Keratinocyte (primary cell): ENCODE data around the gene FBH1. TPM values are rescaled to one million over a fixed set of nuclear protein-coding genes. Genes with fewer than 3 reads are reported as not detected.

ENCODE experiments used
- DNase-seq: peaks from one replicate; pipeline ENCODE4 v3.0.0-alpha.2; 2011; ENCODE audit warnings: low read depth, missing footprints, low spot score
- FAIRE-seq: peaks from 2 replicates; lab custom pipeline; 2011; peaks lifted over from hg19 to GRCh38; lab: Jason Lieb, UNC
- H2AFZ ChIP-seq: 2 replicates; pipeline ENCODE4 v1.6.0; 2012; ENCODE audit warnings: low read length, control low read depth, inconsistent platforms; ENCODE audit not compliant: control insufficient read depth
- H3K27ac ChIP-seq: 2 replicates; pipeline ENCODE4 v1.5.1; 2011; ENCODE audit warnings: low read length; ENCODE audit not compliant: control insufficient read depth, insufficient read depth
- H3K27me3 ChIP-seq: 3 replicates; pipeline ENCODE4 v1.6.0; 2011; ENCODE audit warnings: low read length; ENCODE audit not compliant: control insufficient read depth, insufficient read depth; ENCODE audit errors: extremely low read depth
- H3K36me3 ChIP-seq, 2 experiments: 2 replicates in 1 of 2; 3 replicates in 1 of 2; pipeline ENCODE4 v1.5.1; 2011; ENCODE audit warnings: low read length in 2 of 2, mild to moderate bottlenecking in 1 of 2; ENCODE audit not compliant: control insufficient read depth in 2 of 2, insufficient read depth in 2 of 2; ENCODE audit errors: extremely low read depth in 1 of 2
- H3K4me1 ChIP-seq: 3 replicates; pipeline ENCODE4 v1.5.1; 2011; ENCODE audit warnings: low read length; ENCODE audit not compliant: control insufficient read depth, insufficient read depth; ENCODE audit errors: extremely low read depth
- H3K4me2 ChIP-seq: 3 replicates; pipeline ENCODE4 v1.6.0; 2011; ENCODE audit warnings: low read depth, low read length; ENCODE audit not compliant: control insufficient read depth, insufficient read depth; ENCODE audit errors: extremely low read depth
- H3K4me3 ChIP-seq, 3 experiments: fragments of 200-600 bp in 1 of 3; sonication (generic) in 1 of 3; 2 replicates in 2 of 3; 3 replicates in 1 of 3; pipeline ENCODE4 v1.5.1; 2011 to 2016; ENCODE audit warnings: low read length in 3 of 3, mild to moderate bottlenecking in 3 of 3, control low read depth in 2 of 3, inconsistent platforms in 1 of 3, low read depth in 1 of 3, mixed read lengths in 1 of 3, mixed run types in 1 of 3, moderate library complexity in 1 of 3; ENCODE audit not compliant: control insufficient read depth in 2 of 3, insufficient read depth in 2 of 3; ENCODE audit errors: extremely low read depth in 1 of 3
- H3K79me2 ChIP-seq: 2 replicates; pipeline ENCODE4 v1.6.0; 2012; ENCODE audit warnings: low read length; ENCODE audit not compliant: control insufficient read depth, insufficient read depth
- H3K9ac ChIP-seq: 3 replicates; pipeline ENCODE4 v1.6.0; 2011; ENCODE audit warnings: low read length; ENCODE audit not compliant: control insufficient read depth, insufficient read depth; ENCODE audit errors: extremely low read depth
- H3K9me1 ChIP-seq: 3 replicates; pipeline ENCODE4 v1.6.0; 2011; ENCODE audit warnings: low read length; ENCODE audit not compliant: control insufficient read depth, insufficient read depth; ENCODE audit errors: extremely low read depth
- H3K9me3 ChIP-seq: 2 replicates; pipeline ENCODE4 v1.5.1; 2012; ENCODE audit warnings: low read depth, low read length; ENCODE audit not compliant: control insufficient read depth
- H4K20me1 ChIP-seq: 3 replicates; pipeline ENCODE4 v1.6.0; 2011; ENCODE audit warnings: low read length; ENCODE audit not compliant: control insufficient read depth, insufficient read depth; ENCODE audit errors: extremely low read depth
- CTCF ChIP-seq, 3 experiments: IDR thresholded peaks in 1 of 3; conservative IDR thresholded peaks in 1 of 3; optimal IDR thresholded peaks in 1 of 3; 2 replicates in 2 of 3; 3 replicates in 1 of 3; pipeline versions ENCODE3 to v1.5.1; 2011; ENCODE audit warnings: low read length in 3 of 3, mild to moderate bottlenecking in 3 of 3, moderate library complexity in 2 of 3, control low read depth in 1 of 3, inconsistent platforms in 1 of 3; ENCODE audit not compliant: insufficient read depth in 2 of 3; ENCODE audit errors: extremely low read depth in 1 of 3
- EZH2 ChIP-seq: IDR thresholded peaks from one replicate; pipeline ENCODE4 v1.6.1; 2012; ENCODE audit warnings: inconsistent platforms, mild to moderate bottlenecking, low read length, moderate library complexity
- dilution Hi-C: fragments of 300-500 bp; cut with MboI; formaldehyde crosslinking; loops from one replicate; pipeline ENCODE4 v1.7.0; 2020; ENCODE audit warnings: low sequenced_read_pairs; ENCODE audit not compliant: extremely low pct_ligation_motif_present
- polyA plus RNA-seq, 5 experiments: library from polyadenylated mRNA; depleted of rRNA in 3 of 5; stranded (reverse) in 3 of 5; stranded (forward) in 1 of 5; unstranded in 1 of 5; fragments of >200 nt; gene quantifications; 1 replicate in 1 of 5; 2 replicates in 3 of 5; 3 replicates in 1 of 5; pipeline versions ENCODE4 v1.2.1 to v1.2.3, GENCODE V29; 2011 to 2012; ENCODE audit warnings: missing spikeins in 2 of 5, low read depth in 1 of 5, low replicate concordance in 1 of 5

FBH1 gene
- polyA plus RNA-seq, 1 donor (not counting 4 experiments of a cell fraction or from before 2014, with no cell fraction given), result 61.8 TPM

- Histone ChIP-seq H3K27me3 (no peaks in the 10 kb centered on the region), H3K4me1 (peaks cover 47% of the 10 kb centered on the region), H3K27ac (no peak overlapping the region), H3K36me3 (no peaks in the 10 kb centered on the region), H3K79me2 (no peaks in the 10 kb centered on the region), H4K20me1 (no peaks in the 10 kb centered on the region), H3K4me2 (no peak overlapping the region), H3K9me3 (no peaks in the 10 kb centered on the region), H3K9ac (no peak overlapping the region), H2AFZ (no peak overlapping the region), H3K9me1 (no peaks in the 10 kb centered on the region), H3K4me3 (no peak overlapping the region)
- dilution Hi-C loops, result no loop called here
- no peak for FAIRE-seq
- TF ChIP-seq EZH2 (no peak), CTCF (optimal IDR thresholded peaks at IDR 0.05 in 1 of 3, IDR thresholded peaks at IDR 0.05 in 1 of 3, conservative IDR thresholded peaks at IDR 0.05 in 1 of 3; ENCODE audit: extremely low read depth in 1 of 3, insufficient read depth in 2 of 3, low read length in 3 of 3) (no peak)
- DNase-seq, result no peak
These were observed 56.7 kb downstream of the FBH1 start for GRCh38 chr10:5946786-5947185.

- Histone ChIP-seq H3K4me3 (no peak overlapping the region), H3K9me1 (no peaks in the 10 kb centered on the region), H3K4me2 (no peak overlapping the region), H3K27me3 (no peaks in the 10 kb centered on the region), H2AFZ (no peak overlapping the region), H3K27ac (no peak overlapping the region), H3K4me1 (peaks cover 42% of the 10 kb centered on the region), H3K36me3 (no peaks in the 10 kb centered on the region), H3K9ac (no peak overlapping the region), H4K20me1 (no peaks in the 10 kb centered on the region), H3K9me3 (no peaks in the 10 kb centered on the region), H3K79me2 (no peaks in the 10 kb centered on the region)
- DNase-seq (no peak), FAIRE-seq (no peak)
- dilution Hi-C loops, result no loop called here
- TF ChIP-seq CTCF (optimal IDR thresholded peaks at IDR 0.05 in 1 of 3, IDR thresholded peaks at IDR 0.05 in 1 of 3, conservative IDR thresholded peaks at IDR 0.05 in 1 of 3; ENCODE audit: extremely low read depth in 1 of 3, insufficient read depth in 2 of 3, low read length in 3 of 3), result no peak
- no peak for TF ChIP-seq EZH2
These were observed 57.6 kb downstream of the FBH1 start for GRCh38 chr10:5947471-5948207.
